Liver (tissue), 9 donors: Measurements from ENCODE around the gene PHTF2. TPM values are rescaled to one million over a fixed set of nuclear protein-coding genes. Genes with fewer than 3 reads are reported as not detected.

Experiments
- DNase-seq: peaks from one replicate; pipeline ENCODE4 v3.0.0-alpha.2; 2017; ENCODE audit warnings: low spot score
- H3K27ac ChIP-seq, 2 donors: one replicate each; pipeline ENCODE4 v1.7.0; 2013; ENCODE audit warnings: inconsistent platforms in 2 of 2, low read length in 2 of 2, control low read depth in 1 of 2, low read depth in 1 of 2, mild to moderate bottlenecking in 1 of 2
- H3K27me3 ChIP-seq, 4 donors: one replicate each; pipeline versions ENCODE4 v1.6.1 to v1.7.0; 2013; ENCODE audit warnings: low read length in 3 of 4, inconsistent platforms in 1 of 4, mild to moderate bottlenecking in 1 of 4, moderate library complexity in 1 of 4; ENCODE audit not compliant: control insufficient read depth in 4 of 4, insufficient read depth in 4 of 4
- H3K36me3 ChIP-seq, 4 donors: one replicate each; pipeline versions ENCODE4 v1.6.1 to v1.7.0; 2013; ENCODE audit warnings: low read length in 3 of 4, mild to moderate bottlenecking in 3 of 4, low read depth in 1 of 4, moderate library complexity in 1 of 4; ENCODE audit not compliant: control insufficient read depth in 4 of 4, insufficient read depth in 3 of 4
- H3K4me1 ChIP-seq, 4 donors: one replicate each; pipeline versions ENCODE4 v1.6.1 to v1.7.0; 2013; ENCODE audit warnings: low read length in 3 of 4, mild to moderate bottlenecking in 3 of 4, moderate library complexity in 1 of 4; ENCODE audit not compliant: control insufficient read depth in 4 of 4, insufficient read depth in 4 of 4
- H3K4me3 ChIP-seq, 3 donors: one replicate each; pipeline versions ENCODE4 v1.6.1 to v1.7.0; 2013; ENCODE audit warnings: low read length in 3 of 3, control low read depth in 1 of 3, low read depth in 1 of 3, mild to moderate bottlenecking in 1 of 3
- H3K9ac ChIP-seq, 2 donors: one replicate each; pipeline ENCODE4 v1.7.0; 2013; ENCODE audit warnings: low read length in 2 of 2, mild to moderate bottlenecking in 2 of 2, moderate library complexity in 2 of 2, control low read depth in 1 of 2, low read depth in 1 of 2
- H3K9me3 ChIP-seq, 4 donors: one replicate each; pipeline versions ENCODE4 v1.6.1 to v1.7.0; 2013; ENCODE audit warnings: low read length in 3 of 4; ENCODE audit not compliant: control insufficient read depth in 4 of 4
- ATF3 ChIP-seq: IDR thresholded peaks from 2 replicates; pipeline ENCODE4 v1.6.1; 2016; ENCODE audit warnings: antibody characterized with exemption
- EGR1 ChIP-seq, 2 donors: IDR thresholded peaks; 2 replicates each; pipeline ENCODE4 v1.6.1; 2016 to 2018; ENCODE audit warnings: antibody characterized with exemption in 2 of 2, low read depth in 2 of 2
- FOXA1 ChIP-seq: IDR thresholded peaks from 2 replicates; pipeline ENCODE4 v1.6.1; 2016; ENCODE audit warnings: antibody characterized with exemption
- FOXA2 ChIP-seq: IDR thresholded peaks from 2 replicates; pipeline ENCODE4 v1.6.1; 2016; ENCODE audit warnings: antibody characterized with exemption
- GABPA ChIP-seq, 2 donors: IDR thresholded peaks in 1 of 2; conservative IDR thresholded peaks in 1 of 2; 2 replicates each; pipeline ENCODE4 v1.6.1; 2016; ENCODE audit warnings: antibody characterized with exemption in 2 of 2, mild to moderate bottlenecking in 1 of 2, moderate library complexity in 1 of 2
- HNF4A ChIP-seq, 2 donors: conservative IDR thresholded peaks; 2 replicates each; pipeline ENCODE4 v1.6.1; 2016; ENCODE audit warnings: antibody characterized with exemption in 2 of 2, mild to moderate bottlenecking in 2 of 2
- HNF4G ChIP-seq: IDR thresholded peaks from 2 replicates; pipeline ENCODE4 v1.6.1; 2016; ENCODE audit warnings: antibody characterized with exemption
- JUND ChIP-seq, 2 donors: IDR thresholded peaks; 2 replicates each; pipeline ENCODE4 v1.6.1; 2016; ENCODE audit warnings: antibody characterized with exemption in 2 of 2
- MAX ChIP-seq: IDR thresholded peaks from 2 replicates; pipeline ENCODE4 v1.6.1; 2016; ENCODE audit warnings: antibody characterized with exemption
- NR2F2 ChIP-seq: IDR thresholded peaks from 2 replicates; pipeline ENCODE4 v1.6.1; 2016; ENCODE audit warnings: antibody characterized with exemption
- RAD21 ChIP-seq, 2 donors: IDR thresholded peaks; 2 replicates each; pipeline ENCODE4 v1.6.1; 2016; ENCODE audit warnings: antibody characterized with exemption in 2 of 2, mild to moderate bottlenecking in 2 of 2
- RXRA ChIP-seq, 2 donors: IDR thresholded peaks; 2 replicates each; pipeline ENCODE4 v1.6.1; 2017 to 2018; ENCODE audit warnings: antibody characterized with exemption in 2 of 2, mild to moderate bottlenecking in 1 of 2
- SP1 ChIP-seq: IDR thresholded peaks from 2 replicates; pipeline ENCODE4 v1.6.1; 2018; ENCODE audit warnings: antibody characterized with exemption, mild to moderate bottlenecking
- TAF1 ChIP-seq: conservative IDR thresholded peaks from 2 replicates; pipeline ENCODE4 v1.6.1; 2016; ENCODE audit warnings: antibody characterized with exemption, mild to moderate bottlenecking
- YY1 ChIP-seq: IDR thresholded peaks from 2 replicates; pipeline ENCODE4 v1.6.1; 2016; ENCODE audit warnings: antibody characterized with exemption, mild to moderate bottlenecking
- ZBTB33 ChIP-seq: IDR thresholded peaks from 2 replicates; pipeline ENCODE4 v1.6.1; 2016; ENCODE audit warnings: antibody characterized with exemption
- WGBS: extraction: QIAGEN DNeasy Blood & Tissue Kit; methylation state at CpG from one replicate; pipeline ENCODE4 v1.1.7; 2013; 5-methylcytosine and 5-hydroxymethylcytosine counted together
- polyA plus RNA-seq, 2 donors: library from polyadenylated mRNA; stranded (reverse) in 1 of 2; unstranded in 1 of 2; fragments of 200-250 nt in 1 of 2; fragments of >200 nt in 1 of 2; fragmentation: Nextera tagmentation in 1 of 2; extraction: Ambion mirVana in 1 of 2; gene quantifications; one replicate each; pipeline versions ENCODE4 v1.2.1 to v1.2.3, GENCODE V29; 2013 to 2015
- total RNA-seq, 2 donors: library from RNA; depleted of rRNA; stranded (reverse); fragments of >200 nt; gene quantifications; one replicate each; pipeline ENCODE4 v1.2.3, GENCODE V29; 2014
- TF ChIP-seq, protein P1 (sequence below): IDR thresholded peaks from 2 replicates; pipeline ENCODE4 v1.6.1; 2016; ENCODE audit warnings: antibody characterized with exemption, mild to moderate bottlenecking
- TF ChIP-seq, protein P2 (sequence below): fragments of 150-350 bp; IDR thresholded peaks from 2 replicates; pipeline ENCODE4 v1.5.1; 2017; ENCODE audit warnings: improper control_type of control experiment, low read depth, low read length; ENCODE audit not compliant: missing input control
- donor health status: healthy.
- donor health status: healthy.
- donor health status: healthy.
- donor health status: healthy.
- donor health status: healthy.

Gene PHTF2
- total and polyA plus RNA-seq, 4 donors = 2.2 to 7.3 (median 4.7) TPM

- no peaks in the 10 kb centered on the region for H3K4me1 ChIP-seq
- no peak overlapping the region for H3K27ac ChIP-seq
- no peak for TF ChIP-seq ZBTB33
- TF ChIP-seq YY1 = no peak
- TF ChIP-seq EGR1 (IDR thresholded peaks at IDR 0.05; ENCODE audit: low read depth in 2 of 2) = no peak
- no peak for TF ChIP-seq HNF4A (conservative IDR thresholded peaks at IDR 0.05)
- no peak for TF ChIP-seq FOXA2
- TF ChIP-seq NR2F2 = no peak
- TF ChIP-seq MAX = no peak
- no peak for TF ChIP-seq ATF3
- no peak for TF ChIP-seq HNF4G
- TF ChIP-seq SP1 = no peak
- TF ChIP-seq TAF1 = no peak
- TF ChIP-seq, protein P1, sequence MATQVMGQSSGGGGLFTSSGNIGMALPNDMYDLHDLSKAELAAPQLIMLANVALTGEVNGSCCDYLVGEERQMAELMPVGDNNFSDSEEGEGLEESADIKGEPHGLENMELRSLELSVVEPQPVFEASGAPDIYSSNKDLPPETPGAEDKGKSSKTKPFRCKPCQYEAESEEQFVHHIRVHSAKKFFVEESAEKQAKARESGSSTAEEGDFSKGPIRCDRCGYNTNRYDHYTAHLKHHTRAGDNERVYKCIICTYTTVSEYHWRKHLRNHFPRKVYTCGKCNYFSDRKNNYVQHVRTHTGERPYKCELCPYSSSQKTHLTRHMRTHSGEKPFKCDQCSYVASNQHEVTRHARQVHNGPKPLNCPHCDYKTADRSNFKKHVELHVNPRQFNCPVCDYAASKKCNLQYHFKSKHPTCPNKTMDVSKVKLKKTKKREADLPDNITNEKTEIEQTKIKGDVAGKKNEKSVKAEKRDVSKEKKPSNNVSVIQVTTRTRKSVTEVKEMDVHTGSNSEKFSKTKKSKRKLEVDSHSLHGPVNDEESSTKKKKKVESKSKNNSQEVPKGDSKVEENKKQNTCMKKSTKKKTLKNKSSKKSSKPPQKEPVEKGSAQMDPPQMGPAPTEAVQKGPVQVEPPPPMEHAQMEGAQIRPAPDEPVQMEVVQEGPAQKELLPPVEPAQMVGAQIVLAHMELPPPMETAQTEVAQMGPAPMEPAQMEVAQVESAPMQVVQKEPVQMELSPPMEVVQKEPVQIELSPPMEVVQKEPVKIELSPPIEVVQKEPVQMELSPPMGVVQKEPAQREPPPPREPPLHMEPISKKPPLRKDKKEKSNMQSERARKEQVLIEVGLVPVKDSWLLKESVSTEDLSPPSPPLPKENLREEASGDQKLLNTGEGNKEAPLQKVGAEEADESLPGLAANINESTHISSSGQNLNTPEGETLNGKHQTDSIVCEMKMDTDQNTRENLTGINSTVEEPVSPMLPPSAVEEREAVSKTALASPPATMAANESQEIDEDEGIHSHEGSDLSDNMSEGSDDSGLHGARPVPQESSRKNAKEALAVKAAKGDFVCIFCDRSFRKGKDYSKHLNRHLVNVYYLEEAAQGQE = no peak
- TF ChIP-seq RXRA (IDR thresholded peaks at IDR 0.05) = no peak
- TF ChIP-seq RAD21 (IDR thresholded peaks at IDR 0.05) = no peak
- TF ChIP-seq GABPA (IDR thresholded peaks at IDR 0.05 in 1 of 2, conservative IDR thresholded peaks at IDR 0.05 in 1 of 2) = no peak
- no peak for TF ChIP-seq FOXA1
- TF ChIP-seq JUND (IDR thresholded peaks at IDR 0.05) = no peak
- TF ChIP-seq, protein P2, sequence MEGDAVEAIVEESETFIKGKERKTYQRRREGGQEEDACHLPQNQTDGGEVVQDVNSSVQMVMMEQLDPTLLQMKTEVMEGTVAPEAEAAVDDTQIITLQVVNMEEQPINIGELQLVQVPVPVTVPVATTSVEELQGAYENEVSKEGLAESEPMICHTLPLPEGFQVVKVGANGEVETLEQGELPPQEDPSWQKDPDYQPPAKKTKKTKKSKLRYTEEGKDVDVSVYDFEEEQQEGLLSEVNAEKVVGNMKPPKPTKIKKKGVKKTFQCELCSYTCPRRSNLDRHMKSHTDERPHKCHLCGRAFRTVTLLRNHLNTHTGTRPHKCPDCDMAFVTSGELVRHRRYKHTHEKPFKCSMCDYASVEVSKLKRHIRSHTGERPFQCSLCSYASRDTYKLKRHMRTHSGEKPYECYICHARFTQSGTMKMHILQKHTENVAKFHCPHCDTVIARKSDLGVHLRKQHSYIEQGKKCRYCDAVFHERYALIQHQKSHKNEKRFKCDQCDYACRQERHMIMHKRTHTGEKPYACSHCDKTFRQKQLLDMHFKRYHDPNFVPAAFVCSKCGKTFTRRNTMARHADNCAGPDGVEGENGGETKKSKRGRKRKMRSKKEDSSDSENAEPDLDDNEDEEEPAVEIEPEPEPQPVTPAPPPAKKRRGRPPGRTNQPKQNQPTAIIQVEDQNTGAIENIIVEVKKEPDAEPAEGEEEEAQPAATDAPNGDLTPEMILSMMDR = no peak
- no peaks in the 10 kb centered on the region for H3K9me3 ChIP-seq
- 81% methylated on average over 8 of the region's 8 CpGs for WGBS
- no peaks in the 10 kb centered on the region for H3K36me3 ChIP-seq
- no peak overlapping the region for H3K9ac ChIP-seq
- no peak for DNase-seq
- H3K27me3 ChIP-seq = no peaks in the 10 kb centered on the region
- H3K4me3 ChIP-seq = no peak overlapping the region
These were observed 47.9 kb downstream of the PHTF2 start for GRCh38 chr7:77846317-77847092.
